Natural killer cell (primary cell): ENCODE measurements around the gene CIAO3. TPM values are rescaled to one million over a fixed set of nuclear protein-coding genes. Genes with fewer than 3 reads are reported as not detected.

Experiments used
- ATAC-seq, 3 donors: fragments of 150-1000 bp in 2 of 3; fragments of 200-7000 bp in 1 of 3; cut with Tn5 transposase; 1 replicate in 1 of 3; 2 replicates in 2 of 3; pipeline ENCODE4 v1.10.0; 2021; ENCODE audit warnings: mild to moderate bottlenecking in 2 of 3, moderate library complexity in 2 of 3
- DNase-seq, 2 donors: peaks; one replicate each; pipeline versions ENCODE4 v3.0.0 to v3.0.0-alpha.2; 2013 to 2021; ENCODE audit warnings: mixed read lengths in 1 of 2
- H3K27ac ChIP-seq: one replicate; pipeline ENCODE4 v1.5.1; 2013; ENCODE audit warnings: mild to moderate bottlenecking, low read length
- H3K27me3 ChIP-seq: one replicate; pipeline ENCODE4 v1.6.1; 2013; ENCODE audit warnings: low read length; ENCODE audit not compliant: control insufficient read depth, insufficient read depth
- H3K36me3 ChIP-seq: one replicate; pipeline ENCODE4 v1.6.1; 2013; ENCODE audit warnings: low read length; ENCODE audit not compliant: control insufficient read depth, insufficient read depth
- H3K4me1 ChIP-seq: one replicate; pipeline ENCODE4 v1.6.1; 2013; ENCODE audit warnings: low read length; ENCODE audit not compliant: control insufficient read depth, insufficient read depth
- H3K4me3 ChIP-seq: one replicate; pipeline ENCODE4 v1.5.1; 2013; ENCODE audit warnings: low read length
- H3K9me3 ChIP-seq: one replicate; pipeline ENCODE4 v1.6.1; 2013; ENCODE audit warnings: low read length; ENCODE audit not compliant: control insufficient read depth, insufficient read depth
- H3K27ac Mint-ChIP-seq, 2 donors: one replicate each; pipeline ENCODE4 v1.8.0; 2022; ENCODE audit warnings: mild to moderate bottlenecking in 2 of 2, mixed read lengths in 2 of 2, moderate library complexity in 1 of 2
- H3K27me3 Mint-ChIP-seq, 2 donors: one replicate each; pipeline ENCODE4 v1.8.0; 2022; ENCODE audit warnings: low read depth in 2 of 2, mixed read lengths in 2 of 2
- H3K36me3 Mint-ChIP-seq: one replicate; pipeline ENCODE4 v1.8.0; 2022; ENCODE audit warnings: mixed read lengths
- H3K4me1 Mint-ChIP-seq, 2 donors: one replicate each; pipeline ENCODE4 v1.8.0; 2022; ENCODE audit warnings: mixed read lengths in 2 of 2
- H3K4me3 Mint-ChIP-seq: one replicate; pipeline ENCODE4 v1.8.0; 2022; ENCODE audit warnings: mild to moderate bottlenecking, moderate library complexity, mixed read lengths
- H3K9me3 Mint-ChIP-seq, 2 donors: one replicate each; pipeline ENCODE4 v1.8.0; 2022; ENCODE audit warnings: mixed read lengths in 2 of 2
- CTCF ChIP-seq: fragments of 200-600 bp; IDR thresholded peaks from one replicate; pipeline ENCODE4 v1.8.0; 2022; ENCODE audit warnings: antibody characterized with exemption
- WGBS: methylation state at CpG from one replicate; pipeline ENCODE4 v1.1.7; 2013; ENCODE audit warnings: missing lambda C conversion rate; ENCODE audit not compliant: insufficient coverage; 5-methylcytosine and 5-hydroxymethylcytosine counted together
- intact Hi-C: fragments of 100-400 bp; cut with micrococcal nuclease; formaldehyde crosslinking; loops from one replicate; pipeline ENCODE4 v1.14.2; 2022
- total RNA-seq, 4 donors: library from RNA; stranded (reverse); fragments of 120-200 nt in 1 of 4; gene quantifications; one replicate each; pipeline versions ENCODE4 v1.2.3 to v1.2.4, GENCODE V29; 2013 to 2022

CIAO3 gene
- total RNA-seq, 3 donors from 2014 or later (not counting 1 experiment from before 2014, with no cell fraction given): 36.9 to 39.8 (median 37.5) TPM

- no peaks in the 10 kb centered on the region for H3K9me3 Mint-ChIP-seq
- Histone ChIP-seq H3K27ac (no peak overlapping the region), H3K9me3 (no peaks in the 10 kb centered on the region), H3K4me1 (no peaks in the 10 kb centered on the region), H3K27me3 (no peaks in the 10 kb centered on the region), H3K4me3 (no peak overlapping the region), H3K36me3 (no peaks in the 10 kb centered on the region)
- 92% methylated on average over 38 of the region's 38 CpGs for WGBS
- ATAC-seq: no peak
- no peaks in the 10 kb centered on the region for H3K4me1 Mint-ChIP-seq
- no peaks in the 10 kb centered on the region for H3K27me3 Mint-ChIP-seq
- DNase-seq: no peak
- no peak for TF ChIP-seq CTCF
- intact Hi-C loops: no loop called here
- no peaks in the 10 kb centered on the region for H3K36me3 Mint-ChIP-seq
- no peak overlapping the region for H3K27ac Mint-ChIP-seq
- H3K4me3 Mint-ChIP-seq: no peak overlapping the region
Observed at GRCh38 chr16:764848-765487, 24.2 kb upstream of the CIAO3 start.

GRCh38 chr16:764184-764750 lies 23.5 kb upstream of the CIAO3 start:
- Histone ChIP-seq H3K27me3 (no peaks in the 10 kb centered on the region), H3K9me3 (no peaks in the 10 kb centered on the region), H3K4me3 (no peak overlapping the region), H3K4me1 (no peaks in the 10 kb centered on the region), H3K36me3 (no peaks in the 10 kb centered on the region), H3K27ac (no peak overlapping the region)
- Mint-ChIP-seq H3K36me3 (no peaks in the 10 kb centered on the region), H3K27ac (no peak overlapping the region), H3K4me1 (no peaks in the 10 kb centered on the region), H3K9me3 (no peaks in the 10 kb centered on the region), H3K27me3 (no peaks in the 10 kb centered on the region), H3K4me3 (no peak overlapping the region)
- ATAC-seq (no peak), DNase-seq (no peak)
- WGBS: 83% methylated on average over 20 of the region's 20 CpGs
- no peak for TF ChIP-seq CTCF
- intact Hi-C loops: no loop called here

GRCh38 chr16:763369-764183 lies 22.8 kb upstream of the CIAO3 start:
- no peaks in the 10 kb centered on the region for H3K36me3 Mint-ChIP-seq
- H3K4me3 Mint-ChIP-seq: no peak overlapping the region
- no peak overlapping the region for H3K27ac Mint-ChIP-seq
- DNase-seq (no peak), ATAC-seq (no peak)
- H3K4me1 Mint-ChIP-seq: no peaks in the 10 kb centered on the region
- TF ChIP-seq CTCF: no peak
- Histone ChIP-seq H3K9me3 (no peaks in the 10 kb centered on the region), H3K4me1 (no peaks in the 10 kb centered on the region), H3K36me3 (no peaks in the 10 kb centered on the region), H3K4me3 (no peak overlapping the region), H3K27me3 (no peaks in the 10 kb centered on the region), H3K27ac (no peak overlapping the region)
- 89% methylated on average over 19 of the region's 21 CpGs for WGBS
- no peaks in the 10 kb centered on the region for H3K9me3 Mint-ChIP-seq
- intact Hi-C loops: no loop called here
- no peaks in the 10 kb centered on the region for H3K27me3 Mint-ChIP-seq
